ENCODE results near the gene BMP2K.

GRCh38 chr4:78953769-78954666, 177.9 kb downstream of the BMP2K start:
- peak; percentile 64 for TF ChIP-seq CTCF (IDR thresholded peaks at IDR 0.05; ENCODE audit: poor library complexity)
- TF ChIP-seq EZH2 (IDR thresholded peaks at IDR 0.05; ENCODE audit: borderline replicate concordance) = no peak
- TF ChIP-seq EZH2phosphoT487 (IDR thresholded peaks at IDR 0.05; ENCODE audit: low read depth, severe bottlenecking, unreplicated experiment) = no peak
